LNCaP clone FGC (cell line): ENCODE measurements around the gene C9.
"Not testable (repeated sequence)": the region's sequence is repeated elsewhere in the genome, so short reads cannot be mapped to it uniquely, and the experiment has no call there.

Experiments
- DNase-seq: peaks from one replicate; pipeline ENCODE4 v3.0.0-alpha.2; 2011; ENCODE audit warnings: low read depth
- H3K4me3 ChIP-seq: 2 replicates; pipeline ENCODE4 v1.5.1; 2011; ENCODE audit warnings: mild to moderate bottlenecking, low read depth, low read length, control low read depth
- TF ChIP-seq, protein P1 (sequence below): IDR thresholded peaks from 2 replicates; pipeline ENCODE4 v1.5.1; 2012; ENCODE audit warnings: mild to moderate bottlenecking; ENCODE audit not compliant: control insufficient read depth, insufficient read depth; ENCODE audit errors: extremely low read depth

C9 gene

DNA sequence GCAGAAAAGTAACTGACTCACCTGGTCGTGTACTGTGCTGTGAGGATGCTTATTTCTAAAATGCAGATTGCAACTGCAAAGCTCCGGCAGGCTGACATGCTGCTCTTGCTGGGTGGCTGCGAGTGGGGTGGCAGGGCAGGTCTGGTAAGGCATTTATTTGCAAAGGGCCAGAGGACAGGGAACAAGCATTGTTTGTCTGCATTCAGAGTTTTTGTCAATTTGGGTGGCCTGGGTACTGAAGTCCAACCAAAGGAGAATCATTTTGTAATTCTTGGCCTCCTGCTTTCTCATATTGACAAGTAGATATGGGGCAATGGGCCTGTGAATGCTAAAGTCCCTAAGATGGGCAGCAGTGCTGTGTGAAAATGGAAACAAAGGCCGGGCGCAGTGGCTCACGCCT lies at the start of gene C9:
C9 (minus strand) TSS at position 129 of the 400 bp plus-strand sequence; CDS start at position 98, 31 bp downstream.
- no peak for DNase-seq
- TF ChIP-seq, protein P1, sequence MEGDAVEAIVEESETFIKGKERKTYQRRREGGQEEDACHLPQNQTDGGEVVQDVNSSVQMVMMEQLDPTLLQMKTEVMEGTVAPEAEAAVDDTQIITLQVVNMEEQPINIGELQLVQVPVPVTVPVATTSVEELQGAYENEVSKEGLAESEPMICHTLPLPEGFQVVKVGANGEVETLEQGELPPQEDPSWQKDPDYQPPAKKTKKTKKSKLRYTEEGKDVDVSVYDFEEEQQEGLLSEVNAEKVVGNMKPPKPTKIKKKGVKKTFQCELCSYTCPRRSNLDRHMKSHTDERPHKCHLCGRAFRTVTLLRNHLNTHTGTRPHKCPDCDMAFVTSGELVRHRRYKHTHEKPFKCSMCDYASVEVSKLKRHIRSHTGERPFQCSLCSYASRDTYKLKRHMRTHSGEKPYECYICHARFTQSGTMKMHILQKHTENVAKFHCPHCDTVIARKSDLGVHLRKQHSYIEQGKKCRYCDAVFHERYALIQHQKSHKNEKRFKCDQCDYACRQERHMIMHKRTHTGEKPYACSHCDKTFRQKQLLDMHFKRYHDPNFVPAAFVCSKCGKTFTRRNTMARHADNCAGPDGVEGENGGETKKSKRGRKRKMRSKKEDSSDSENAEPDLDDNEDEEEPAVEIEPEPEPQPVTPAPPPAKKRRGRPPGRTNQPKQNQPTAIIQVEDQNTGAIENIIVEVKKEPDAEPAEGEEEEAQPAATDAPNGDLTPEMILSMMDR, result no peak
- H3K4me3 ChIP-seq, result no peak within 1 kb of the TSS

DNA sequence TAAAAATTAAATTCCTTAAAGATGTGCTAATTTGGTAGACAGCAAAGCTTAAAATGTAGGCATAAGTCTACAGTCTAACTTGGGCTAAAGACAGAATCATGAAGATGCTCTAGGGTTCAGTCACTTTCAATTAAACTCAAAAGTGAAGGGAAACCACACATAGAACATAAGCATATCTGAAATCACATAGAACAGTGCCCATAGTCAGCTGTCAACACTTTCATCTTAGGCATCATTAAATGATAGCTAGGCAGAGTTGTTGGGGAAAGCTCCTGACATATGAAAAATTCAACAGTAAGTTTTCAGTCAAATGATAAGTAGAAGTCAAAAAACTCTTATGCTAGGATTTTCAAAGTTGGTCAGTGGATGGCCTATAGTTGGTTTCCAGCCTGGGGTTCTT lies 49.5 kb upstream of the C9 start:
- TF ChIP-seq, protein P1, result no peak
- no peak overlapping the region for H3K4me3 ChIP-seq
- no peak for DNase-seq

DNA sequence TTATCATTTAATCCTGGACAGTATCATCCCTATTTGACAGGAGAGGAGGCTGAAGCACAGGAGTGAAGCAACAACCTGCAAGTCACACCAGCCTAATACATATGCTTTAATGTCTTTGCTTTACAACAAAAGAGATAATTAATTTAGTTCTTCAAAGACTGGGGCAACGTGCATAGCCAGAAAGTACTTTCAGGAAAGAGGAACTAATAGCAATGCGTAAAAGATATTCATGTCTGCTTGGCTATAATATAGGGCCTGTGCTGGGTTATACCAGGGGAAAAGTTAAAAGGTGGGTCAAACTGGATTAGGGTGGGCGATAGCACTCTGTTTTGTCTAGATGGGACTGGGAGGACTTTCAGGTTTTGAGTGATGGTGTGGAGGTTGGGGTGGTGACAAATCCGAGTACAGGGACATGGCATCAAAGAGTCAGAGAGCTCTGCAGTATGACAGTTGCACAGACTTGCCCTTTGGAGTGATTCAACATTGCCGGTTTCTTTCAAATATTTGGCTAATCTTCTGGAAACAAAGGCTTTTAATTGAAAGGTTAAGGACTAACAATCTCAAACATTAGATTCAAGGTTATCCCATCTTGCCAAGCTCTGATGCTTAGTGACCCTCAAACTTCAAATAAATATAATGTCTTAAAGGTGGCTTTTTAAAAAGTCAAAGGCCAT lies 48.6 kb upstream of the C9 start:
- DNase-seq, result no peak
- TF ChIP-seq, protein P1, result no peak

DNA sequence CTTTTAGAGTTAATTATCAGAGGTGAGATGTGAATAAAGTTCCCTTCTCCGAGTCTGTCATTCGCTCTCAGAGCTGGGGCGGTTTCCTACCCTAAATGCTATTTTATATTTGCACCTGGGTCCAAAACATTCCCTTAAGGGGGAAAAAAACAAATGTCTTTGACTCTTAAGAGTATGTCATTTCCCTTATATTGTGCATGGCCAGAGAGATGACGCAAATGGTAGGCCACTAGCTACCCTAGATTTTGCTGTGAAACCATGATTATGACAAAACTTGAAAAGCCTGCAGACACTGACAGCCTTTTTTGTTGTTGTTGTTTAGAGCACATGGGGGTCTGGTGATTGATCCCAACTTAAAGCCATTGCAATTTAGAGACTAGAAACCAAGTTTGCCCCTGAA lies 47.7 kb upstream of the C9 start:
- TF ChIP-seq, protein P1, result no peak
- H3K4me3 ChIP-seq, result no peak overlapping the region
- DNase-seq, result no peak

More for the DNA sequence above, 48.6 kb upstream of the C9 start:
- no peak overlapping the region for H3K4me3 ChIP-seq

DNA sequence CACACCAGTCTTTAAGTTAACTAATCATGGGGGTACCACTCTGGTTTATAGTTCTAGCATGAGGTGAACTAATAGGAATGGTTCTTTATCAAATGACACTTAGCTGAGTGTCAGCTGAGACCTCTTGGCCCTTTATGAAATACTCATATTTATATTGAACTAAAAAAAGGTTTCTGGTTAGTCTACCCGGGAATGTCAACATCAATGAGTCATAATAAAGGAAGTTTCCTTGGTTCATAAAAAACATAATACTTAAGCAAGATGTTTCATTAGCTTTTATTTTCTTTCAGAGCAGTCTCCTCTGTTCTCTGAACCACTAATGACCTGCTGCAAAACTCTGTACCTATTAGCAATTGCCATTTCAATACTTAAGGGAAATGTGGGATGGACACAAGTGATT lies 46.8 kb upstream of the C9 start:
- TF ChIP-seq, protein P1, result no peak
- no peak overlapping the region for H3K4me3 ChIP-seq
- no peak for DNase-seq

DNA sequence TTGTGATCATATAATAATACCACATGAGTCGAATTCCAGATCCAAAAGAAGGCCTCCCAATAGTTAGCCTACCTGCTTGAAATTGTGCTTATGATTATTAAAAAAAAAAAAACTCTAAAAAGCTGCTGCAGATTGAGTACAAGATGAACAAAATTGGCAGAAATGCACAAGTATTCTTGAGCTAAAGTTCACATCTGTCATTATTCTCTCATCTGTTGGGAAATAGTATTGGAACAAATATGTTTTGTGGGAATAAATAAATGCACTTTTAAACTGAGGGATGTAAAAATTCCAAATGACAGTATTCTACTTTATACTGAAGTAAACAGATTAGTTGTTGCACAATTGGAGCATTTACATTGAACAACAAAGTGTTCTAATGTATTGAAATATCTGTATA lies 44.7 kb upstream of the C9 start:
- no peak for DNase-seq
- TF ChIP-seq, protein P1, result no peak

DNA sequence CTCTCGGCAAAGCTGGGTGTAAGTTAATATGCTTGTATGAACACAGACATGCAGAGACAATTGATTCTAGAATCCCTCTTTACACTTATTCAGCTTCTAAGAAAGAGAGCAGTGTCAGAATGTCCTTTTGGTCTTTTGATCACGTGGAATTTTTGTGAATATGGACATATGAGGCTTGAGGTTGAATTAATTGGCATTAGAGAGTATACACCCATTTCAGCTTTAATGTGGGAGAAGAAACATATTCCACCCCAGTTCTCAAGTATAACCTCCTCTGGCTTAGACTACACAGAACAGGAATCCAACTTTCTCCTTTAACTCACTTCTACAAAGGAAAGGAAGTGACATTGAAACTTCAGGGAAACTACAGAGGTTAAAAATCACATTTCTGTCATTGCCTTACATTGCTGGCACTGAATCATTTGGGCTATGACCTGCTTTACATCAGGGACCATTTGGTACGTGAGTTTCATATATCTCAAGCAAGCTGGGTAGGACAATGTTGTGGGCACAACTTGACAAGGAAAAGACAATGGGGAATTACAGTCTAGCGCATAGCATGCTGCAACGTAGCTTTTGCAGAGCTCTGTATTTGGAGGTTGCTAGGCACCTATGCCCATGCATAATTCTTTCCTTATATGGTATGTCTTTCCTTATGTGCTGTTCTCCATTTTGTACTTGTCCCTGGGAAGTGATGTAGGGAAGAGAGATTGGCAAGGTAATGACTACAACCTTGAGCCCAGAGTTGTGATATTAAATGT lies 41.0 kb upstream of the C9 start:
- TF ChIP-seq, protein P1, result no peak
- no peak overlapping the region for H3K4me3 ChIP-seq
- DNase-seq, result no peak

More for the DNA sequence above, 44.7 kb upstream of the C9 start:
- H3K4me3 ChIP-seq, result no peak overlapping the region

DNA sequence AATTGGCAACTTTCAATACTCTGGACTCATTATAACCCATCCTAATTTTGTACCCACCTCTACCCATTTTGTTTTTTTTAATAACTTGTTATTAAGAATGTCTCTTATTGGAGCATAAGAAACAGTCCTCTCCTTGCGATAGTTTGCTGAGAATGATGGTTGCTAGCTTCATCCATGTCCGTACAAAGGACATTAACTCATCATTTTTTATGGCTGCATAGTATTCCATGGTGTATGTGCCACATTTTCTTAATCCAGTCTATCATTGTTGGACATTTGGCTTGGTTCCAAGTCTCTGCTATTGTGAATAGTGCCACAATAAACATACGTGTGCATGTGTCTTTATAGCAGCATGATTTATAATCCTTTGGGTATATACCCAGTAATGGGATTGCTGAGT lies 39.5 kb upstream of the C9 start:
- H3K4me3 ChIP-seq, result not testable (repeated sequence)

DNA sequence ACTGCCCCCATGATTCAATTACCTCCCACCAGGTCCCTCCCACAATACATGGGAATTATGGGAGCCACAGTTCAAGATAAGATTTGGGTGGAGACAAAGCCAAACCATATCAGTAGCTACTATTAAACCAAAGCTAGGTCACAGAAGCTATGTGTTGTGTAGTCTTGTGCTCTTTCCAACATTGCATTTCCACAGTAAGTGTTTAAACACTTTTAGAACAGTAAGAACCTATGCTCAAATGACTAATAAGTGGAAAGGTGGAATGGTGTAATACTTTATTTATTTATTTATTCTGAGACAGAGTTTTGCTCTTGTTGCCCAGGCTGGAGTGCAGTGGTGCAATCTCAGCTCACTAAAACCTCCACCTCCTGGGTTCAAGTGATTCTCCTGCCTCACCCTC lies 37.8 kb upstream of the C9 start:
- not testable (repeated sequence) for DNase-seq, H3K4me3 ChIP-seq

More for the DNA sequence above, 39.5 kb upstream of the C9 start:
- DNase-seq, result not testable (repeated sequence)
